ENCODE measurements around the gene EML2. TPM values are rescaled to one million over a fixed set of nuclear protein-coding genes. Genes with fewer than 3 reads are reported as not detected.

The EML2 gene
- total and polyA plus RNA-seq, 10 of the 15 experiments (the other 5 are each of a cell fraction or from before 2014, with no cell fraction given) = 1.6 to 64.0 (median 27.5) TPM

DNA sequence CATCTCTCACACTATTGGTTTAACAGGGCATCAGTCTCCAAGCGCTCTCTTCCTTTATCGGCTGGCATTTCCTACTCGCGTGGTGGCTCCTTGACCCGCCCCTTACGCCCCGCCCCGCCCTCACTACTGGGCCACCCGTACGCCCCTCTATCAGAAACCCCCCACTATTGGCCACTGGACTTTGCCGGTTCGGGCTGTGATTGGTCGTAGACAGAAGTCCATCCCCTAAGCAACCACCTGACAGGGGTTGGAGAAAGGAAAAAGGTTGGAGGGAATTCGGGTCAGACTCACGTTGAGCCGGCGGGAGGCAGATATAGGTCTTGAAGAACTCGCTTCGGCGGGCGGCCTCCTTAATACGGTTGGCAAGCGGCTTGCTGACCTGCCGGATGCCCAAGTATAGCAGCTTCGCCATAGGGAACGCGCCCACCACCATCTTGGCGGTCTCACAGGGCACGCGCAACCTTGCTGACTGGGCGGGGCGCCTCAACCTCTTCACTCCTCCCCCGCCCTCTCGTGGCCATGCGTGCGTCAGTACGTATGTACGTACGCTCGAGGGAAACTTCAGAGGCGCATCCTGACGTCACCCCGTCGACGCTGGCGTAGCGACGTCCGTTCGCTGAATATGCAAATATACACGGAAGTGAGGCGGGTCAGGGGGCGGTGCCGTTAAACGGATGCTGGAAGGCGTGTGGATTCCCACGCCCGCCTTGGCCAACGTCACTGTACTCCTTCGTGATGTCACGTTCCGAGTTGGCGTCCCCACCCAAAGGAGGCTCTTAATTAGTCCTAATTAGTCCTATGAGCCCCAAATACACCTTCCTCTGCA is 54.7 kb downstream of the EML2 start, which contains the start of gene OPA3 (continued):
- TF ChIP-seq, protein P1, sequence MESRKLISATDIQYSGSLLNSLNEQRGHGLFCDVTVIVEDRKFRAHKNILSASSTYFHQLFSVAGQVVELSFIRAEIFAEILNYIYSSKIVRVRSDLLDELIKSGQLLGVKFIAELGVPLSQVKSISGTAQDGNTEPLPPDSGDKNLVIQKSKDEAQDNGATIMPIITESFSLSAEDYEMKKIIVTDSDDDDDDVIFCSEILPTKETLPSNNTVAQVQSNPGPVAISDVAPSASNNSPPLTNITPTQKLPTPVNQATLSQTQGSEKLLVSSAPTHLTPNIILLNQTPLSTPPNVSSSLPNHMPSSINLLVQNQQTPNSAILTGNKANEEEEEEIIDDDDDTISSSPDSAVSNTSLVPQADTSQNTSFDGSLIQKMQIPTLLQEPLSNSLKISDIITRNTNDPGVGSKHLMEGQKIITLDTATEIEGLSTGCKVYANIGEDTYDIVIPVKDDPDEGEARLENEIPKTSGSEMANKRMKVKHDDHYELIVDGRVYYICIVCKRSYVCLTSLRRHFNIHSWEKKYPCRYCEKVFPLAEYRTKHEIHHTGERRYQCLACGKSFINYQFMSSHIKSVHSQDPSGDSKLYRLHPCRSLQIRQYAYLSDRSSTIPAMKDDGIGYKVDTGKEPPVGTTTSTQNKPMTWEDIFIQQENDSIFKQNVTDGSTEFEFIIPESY (IDR thresholded peaks at IDR 0.05) = no peak
- TF ChIP-seq, protein P2, sequence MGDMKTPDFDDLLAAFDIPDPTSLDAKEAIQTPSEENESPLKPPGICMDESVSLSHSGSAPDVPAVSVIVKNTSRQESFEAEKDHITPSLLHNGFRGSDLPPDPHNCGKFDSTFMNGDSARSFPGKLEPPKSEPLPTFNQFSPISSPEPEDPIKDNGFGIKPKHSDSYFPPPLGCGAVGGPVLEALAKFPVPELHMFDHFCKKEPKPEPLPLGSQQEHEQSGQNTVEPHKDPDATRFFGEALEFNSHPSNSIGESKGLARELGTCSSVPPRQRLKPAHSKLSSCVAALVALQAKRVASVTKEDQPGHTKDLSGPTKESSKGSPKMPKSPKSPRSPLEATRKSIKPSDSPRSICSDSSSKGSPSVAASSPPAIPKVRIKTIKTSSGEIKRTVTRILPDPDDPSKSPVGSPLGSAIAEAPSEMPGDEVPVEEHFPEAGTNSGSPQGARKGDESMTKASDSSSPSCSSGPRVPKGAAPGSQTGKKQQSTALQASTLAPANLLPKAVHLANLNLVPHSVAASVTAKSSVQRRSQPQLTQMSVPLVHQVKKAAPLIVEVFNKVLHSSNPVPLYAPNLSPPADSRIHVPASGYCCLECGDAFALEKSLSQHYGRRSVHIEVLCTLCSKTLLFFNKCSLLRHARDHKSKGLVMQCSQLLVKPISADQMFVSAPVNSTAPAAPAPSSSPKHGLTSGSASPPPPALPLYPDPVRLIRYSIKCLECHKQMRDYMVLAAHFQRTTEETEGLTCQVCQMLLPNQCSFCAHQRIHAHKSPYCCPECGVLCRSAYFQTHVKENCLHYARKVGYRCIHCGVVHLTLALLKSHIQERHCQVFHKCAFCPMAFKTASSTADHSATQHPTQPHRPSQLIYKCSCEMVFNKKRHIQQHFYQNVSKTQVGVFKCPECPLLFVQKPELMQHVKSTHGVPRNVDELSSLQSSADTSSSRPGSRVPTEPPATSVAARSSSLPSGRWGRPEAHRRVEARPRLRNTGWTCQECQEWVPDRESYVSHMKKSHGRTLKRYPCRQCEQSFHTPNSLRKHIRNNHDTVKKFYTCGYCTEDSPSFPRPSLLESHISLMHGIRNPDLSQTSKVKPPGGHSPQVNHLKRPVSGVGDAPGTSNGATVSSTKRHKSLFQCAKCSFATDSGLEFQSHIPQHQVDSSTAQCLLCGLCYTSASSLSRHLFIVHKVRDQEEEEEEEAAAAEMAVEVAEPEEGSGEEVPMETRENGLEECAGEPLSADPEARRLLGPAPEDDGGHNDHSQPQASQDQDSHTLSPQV (IDR thresholded peaks at IDR 0.05) = no peak
- TF ChIP-seq, protein P3, sequence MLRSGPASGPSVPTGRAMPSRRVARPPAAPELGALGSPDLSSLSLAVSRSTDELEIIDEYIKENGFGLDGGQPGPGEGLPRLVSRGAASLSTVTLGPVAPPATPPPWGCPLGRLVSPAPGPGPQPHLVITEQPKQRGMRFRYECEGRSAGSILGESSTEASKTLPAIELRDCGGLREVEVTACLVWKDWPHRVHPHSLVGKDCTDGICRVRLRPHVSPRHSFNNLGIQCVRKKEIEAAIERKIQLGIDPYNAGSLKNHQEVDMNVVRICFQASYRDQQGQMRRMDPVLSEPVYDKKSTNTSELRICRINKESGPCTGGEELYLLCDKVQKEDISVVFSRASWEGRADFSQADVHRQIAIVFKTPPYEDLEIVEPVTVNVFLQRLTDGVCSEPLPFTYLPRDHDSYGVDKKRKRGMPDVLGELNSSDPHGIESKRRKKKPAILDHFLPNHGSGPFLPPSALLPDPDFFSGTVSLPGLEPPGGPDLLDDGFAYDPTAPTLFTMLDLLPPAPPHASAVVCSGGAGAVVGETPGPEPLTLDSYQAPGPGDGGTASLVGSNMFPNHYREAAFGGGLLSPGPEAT (IDR thresholded peaks at IDR 0.05; ENCODE audit: low read depth) = 0 out of 2 replicates have a peak, but pooled peaks have one; percentile 66
- no peak for TF ChIP-seq FOXM1 (IDR thresholded peaks at IDR 0.05; ENCODE audit: low read depth, low read length)
- TF ChIP-seq CHD4 (IDR thresholded peaks at IDR 0.05) = no peak
- TF ChIP-seq, protein P4, sequence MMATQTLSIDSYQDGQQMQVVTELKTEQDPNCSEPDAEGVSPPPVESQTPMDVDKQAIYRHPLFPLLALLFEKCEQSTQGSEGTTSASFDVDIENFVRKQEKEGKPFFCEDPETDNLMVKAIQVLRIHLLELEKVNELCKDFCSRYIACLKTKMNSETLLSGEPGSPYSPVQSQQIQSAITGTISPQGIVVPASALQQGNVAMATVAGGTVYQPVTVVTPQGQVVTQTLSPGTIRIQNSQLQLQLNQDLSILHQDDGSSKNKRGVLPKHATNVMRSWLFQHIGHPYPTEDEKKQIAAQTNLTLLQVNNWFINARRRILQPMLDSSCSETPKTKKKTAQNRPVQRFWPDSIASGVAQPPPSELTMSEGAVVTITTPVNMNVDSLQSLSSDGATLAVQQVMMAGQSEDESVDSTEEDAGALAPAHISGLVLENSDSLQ (IDR thresholded peaks at IDR 0.05) = peak; percentile 99
- no peak for TF ChIP-seq RELA (IDR thresholded peaks at IDR 0.05; ENCODE audit: borderline replicate concordance, partially characterized antibody)
- TF ChIP-seq CHD2 (IDR thresholded peaks at IDR 0.05; ENCODE audit: borderline replicate concordance, low read depth, low read length) = peak; percentile 92
- TF ChIP-seq, protein P5, sequence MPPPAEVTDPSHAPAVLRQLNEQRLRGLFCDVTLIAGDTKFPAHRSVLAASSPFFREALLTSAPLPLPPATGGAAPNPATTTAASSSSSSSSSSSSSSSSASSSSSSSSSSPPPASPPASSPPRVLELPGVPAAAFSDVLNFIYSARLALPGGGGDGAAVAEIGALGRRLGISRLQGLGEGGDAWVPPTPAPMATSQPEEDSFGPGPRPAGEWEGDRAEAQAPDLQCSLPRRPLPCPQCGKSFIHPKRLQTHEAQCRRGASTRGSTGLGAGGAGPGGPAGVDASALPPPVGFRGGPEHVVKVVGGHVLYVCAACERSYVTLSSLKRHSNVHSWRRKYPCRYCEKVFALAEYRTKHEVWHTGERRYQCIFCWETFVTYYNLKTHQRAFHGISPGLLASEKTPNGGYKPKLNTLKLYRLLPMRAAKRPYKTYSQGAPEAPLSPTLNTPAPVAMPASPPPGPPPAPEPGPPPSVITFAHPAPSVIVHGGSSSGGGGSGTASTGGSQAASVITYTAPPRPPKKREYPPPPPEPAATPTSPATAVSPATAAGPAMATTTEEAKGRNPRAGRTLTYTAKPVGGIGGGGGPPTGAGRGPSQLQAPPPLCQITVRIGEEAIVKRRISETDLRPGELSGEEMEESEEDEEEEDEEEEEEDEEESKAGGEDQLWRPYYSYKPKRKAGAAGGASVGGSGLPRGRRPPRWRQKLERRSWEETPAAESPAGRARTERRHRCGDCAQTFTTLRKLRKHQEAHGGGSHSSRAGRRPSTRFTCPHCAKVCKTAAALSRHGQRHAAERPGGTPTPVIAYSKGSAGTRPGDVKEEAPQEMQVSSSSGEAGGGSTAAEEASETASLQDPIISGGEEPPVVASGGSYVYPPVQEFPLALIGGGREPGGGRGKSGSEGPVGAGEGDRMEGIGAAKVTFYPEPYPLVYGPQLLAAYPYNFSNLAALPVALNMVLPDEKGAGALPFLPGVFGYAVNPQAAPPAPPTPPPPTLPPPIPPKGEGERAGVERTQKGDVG (CRISPR knock-in tag; IDR thresholded peaks at IDR 0.05) = no peak
- TF ChIP-seq, protein P6, sequence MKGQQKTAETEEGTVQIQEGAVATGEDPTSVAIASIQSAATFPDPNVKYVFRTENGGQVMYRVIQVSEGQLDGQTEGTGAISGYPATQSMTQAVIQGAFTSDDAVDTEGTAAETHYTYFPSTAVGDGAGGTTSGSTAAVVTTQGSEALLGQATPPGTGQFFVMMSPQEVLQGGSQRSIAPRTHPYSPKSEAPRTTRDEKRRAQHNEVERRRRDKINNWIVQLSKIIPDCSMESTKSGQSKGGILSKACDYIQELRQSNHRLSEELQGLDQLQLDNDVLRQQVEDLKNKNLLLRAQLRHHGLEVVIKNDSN (IDR thresholded peaks at IDR 0.05; ENCODE audit: borderline replicate concordance, extremely low read length, insufficient read depth, low read depth, low read length) = peak; percentile 41
- TF ChIP-seq, protein P7, sequence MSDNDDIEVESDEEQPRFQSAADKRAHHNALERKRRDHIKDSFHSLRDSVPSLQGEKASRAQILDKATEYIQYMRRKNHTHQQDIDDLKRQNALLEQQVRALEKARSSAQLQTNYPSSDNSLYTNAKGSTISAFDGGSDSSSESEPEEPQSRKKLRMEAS (IDR thresholded peaks at IDR 0.05; ENCODE audit: low read depth, low read length) = peak; percentile 81
- TF ChIP-seq EGR1 (IDR thresholded peaks at IDR 0.05; ENCODE audit: borderline replicate concordance in 1 of 2, low read depth in 2 of 2, low read length in 2 of 2) = peak; percentile 51 to 98; a peak in 2 of 3 replicates

Data from GM12878 (cell line).